Activated gamma-delta T cell treated with Interleukin-2 at 50 U/mL for 16 hours (primary cell): ENCODE measurements around the gene GBA2.

Source experiments
- DNase-seq: peaks from one replicate; pipeline ENCODE4 v3.0.0-alpha.2; 2020

Gene GBA2

GRCh38 chr9:35748858-35749514 is at the start of gene GBA2, which contains the start of gene RGP1:
GBA2 (minus strand) TSS chr9:35749228; CDS start chr9:35748704, 524 bp downstream.
RGP1 (plus strand) TSS chr9:35749287; CDS start chr9:35749756, 469 bp downstream.
- peak; percentile 65 for DNase-seq

GRCh38 chr9:35797311-35798109 is 48.5 kb upstream of the GBA2 start:
- no peak for DNase-seq

GRCh38 chr9:35795695-35796094 is 46.7 kb upstream of the GBA2 start:
- DNase-seq, result no peak

GRCh38 chr9:35793461-35793860 is 44.4 kb upstream of the GBA2 start:
- DNase-seq, result no peak

- DNase-seq, result no peak
Measured at GRCh38 chr9:35792826-35793225, 43.8 kb upstream of the GBA2 start.

- DNase-seq, result no peak
Measured at GRCh38 chr9:35792024-35792813, 43.2 kb upstream of the GBA2 start.

- DNase-seq, result no peak
Measured at GRCh38 chr9:35791297-35791921, 42.4 kb upstream of the GBA2 start, which contains the start of gene NPR2. NPR2 (plus strand) TSS chr9:35791591; CDS start chr9:35792409, 818 bp downstream.

GRCh38 chr9:35790385-35791296 is 41.6 kb upstream of the GBA2 start:
- peak; percentile 53 for DNase-seq

GRCh38 chr9:35790025-35790384 is 41.0 kb upstream of the GBA2 start:
- DNase-seq, result no peak

GRCh38 chr9:35789541-35789940 is 40.5 kb upstream of the GBA2 start:
- no peak for DNase-seq

GRCh38 chr9:35783418-35783817 is 34.4 kb upstream of the GBA2 start:
- no peak for DNase-seq

GRCh38 chr9:35781066-35781465 is 32.0 kb upstream of the GBA2 start:
- no peak for DNase-seq

- no peak for DNase-seq
Measured at GRCh38 chr9:35778496-35778895, 29.5 kb upstream of the GBA2 start.

GRCh38 chr9:35776018-35776417 is 27.0 kb upstream of the GBA2 start:
- no peak for DNase-seq

- no peak for DNase-seq
Measured at GRCh38 chr9:35774907-35775635, 26.0 kb upstream of the GBA2 start.

- DNase-seq, result no peak
Measured at GRCh38 chr9:35771943-35772342, 22.9 kb upstream of the GBA2 start.

GRCh38 chr9:35771534-35771933 is 22.5 kb upstream of the GBA2 start:
- no peak for DNase-seq

- no peak for DNase-seq
Measured at GRCh38 chr9:35771075-35771433, 22.0 kb upstream of the GBA2 start.

- DNase-seq, result no peak
Measured at GRCh38 chr9:35769763-35770162, 20.7 kb upstream of the GBA2 start.

- no peak for DNase-seq
Measured at GRCh38 chr9:35767458-35767857, 18.4 kb upstream of the GBA2 start.

GRCh38 chr9:35766997-35767396 is 18.0 kb upstream of the GBA2 start:
- no peak for DNase-seq
